B cell (primary cell): ENCODE measurements around the gene HOXD12. TPM values are rescaled to one million over a fixed set of nuclear protein-coding genes. Genes with fewer than 3 reads are reported as not detected.

Source experiments
- ATAC-seq: fragments of 200-7000 bp; cut with Tn5 transposase; one replicate; pipeline ENCODE4 v1.10.0; 2021; ENCODE audit warnings: low read depth, mild to moderate bottlenecking, moderate number of reproducible peaks, moderate library complexity
- CTCF ChIA-PET: fragments of 350-600 bp; sonication (Branson Sonifier 250); formaldehyde crosslinking; loops from one replicate; lab custom pipeline; 2021; ENCODE audit warnings: antibody characterized with exemption, inconsistent platforms; lab: Charles Lee
- POLR2A ChIA-PET: fragments of 350-600 bp; sonication (Branson Sonifier 250); formaldehyde crosslinking; loops from one replicate; lab custom pipeline; 2021; ENCODE audit warnings: antibody characterized with exemption; lab: Charles Lee
- DNase-seq: peaks from one replicate; pipeline ENCODE4 v3.0.0; 2013
- H2AFZ ChIP-seq: 2 replicates; pipeline ENCODE4 v1.6.1; 2012; ENCODE audit warnings: mild to moderate bottlenecking, low read depth, low read length; ENCODE audit not compliant: insufficient read depth, poor library complexity, severe bottlenecking
- H3K27ac ChIP-seq, 2 donors: 1 replicate in 1 of 2; 2 replicates in 1 of 2; pipeline ENCODE4 v1.5.1; 2012 to 2013; ENCODE audit warnings: low read length in 2 of 2, mild to moderate bottlenecking in 2 of 2, moderate library complexity in 1 of 2
- H3K27me3 ChIP-seq, 4 experiments: fragments of 200-600 bp in 1 of 4; sonication (generic) in 1 of 4; replicated peaks in 1 of 4; 1 replicate in 2 of 4; 2 replicates in 2 of 4; pipeline versions ENCODE4 v1.6.1 to v1.7.0; 2013 to 2016; ENCODE audit warnings: low read length in 3 of 4, mild to moderate bottlenecking in 2 of 4, mixed read lengths in 1 of 4, moderate library complexity in 1 of 4; ENCODE audit not compliant: insufficient read depth in 4 of 4, control insufficient read depth in 3 of 4; ENCODE audit errors: control extremely low read depth in 1 of 4
- H3K36me3 ChIP-seq, 2 experiments: replicated peaks in 1 of 2; 1 replicate in 1 of 2; 2 replicates in 1 of 2; pipeline versions ENCODE4 v1.6.1 to v1.7.1; 2013; ENCODE audit warnings: low read length in 1 of 2; ENCODE audit not compliant: insufficient read depth in 2 of 2, control insufficient read depth in 1 of 2; ENCODE audit errors: control extremely low read depth in 1 of 2, extremely low read depth in 1 of 2
- H3K4me1 ChIP-seq, 2 donors: fragments of 200-600 bp in 1 of 2; sonication (generic) in 1 of 2; 1 replicate in 1 of 2; 2 replicates in 1 of 2; pipeline versions ENCODE4 v1.5.1 to v1.6.1; 2013 to 2017; ENCODE audit warnings: low read length in 2 of 2; ENCODE audit not compliant: control insufficient read depth in 2 of 2, insufficient read depth in 2 of 2
- H3K4me2 ChIP-seq: replicated peaks from 2 replicates; pipeline ENCODE3; 2012; ENCODE audit warnings: mild to moderate bottlenecking, low read depth, low read length; ENCODE audit not compliant: poor library complexity, severe bottlenecking
- H3K4me3 ChIP-seq, 5 experiments: fragments of 200-600 bp in 1 of 5; sonication (generic) in 1 of 5; 1 replicate in 3 of 5; 2 replicates in 2 of 5; pipeline versions ENCODE4 v1.5.1 to v1.7.0; 2011 to 2016; ENCODE audit warnings: low read length in 4 of 5, mild to moderate bottlenecking in 4 of 5, low read depth in 2 of 5, control low read depth in 1 of 5, moderate library complexity in 1 of 5; ENCODE audit not compliant: insufficient read depth in 1 of 5; ENCODE audit errors: control extremely low read depth in 1 of 5, extremely low read depth in 1 of 5
- H3K79me2 ChIP-seq: fragments of 200-600 bp; sonication (generic); one replicate; pipeline ENCODE4 v1.6.0; 2016; ENCODE audit warnings: low read length; ENCODE audit not compliant: control insufficient read depth, insufficient read depth
- H3K9ac ChIP-seq: fragments of 200-600 bp; sonication (generic); 2 replicates; pipeline ENCODE4 v1.6.1; 2017; ENCODE audit warnings: mild to moderate bottlenecking, low read length, moderate library complexity
- H3K9me3 ChIP-seq, 3 donors: one replicate each; pipeline versions ENCODE4 v1.6.1 to v1.7.1; 2013; ENCODE audit warnings: low read length in 2 of 3; ENCODE audit not compliant: control insufficient read depth in 2 of 3, insufficient read depth in 1 of 3; ENCODE audit errors: control extremely low read depth in 1 of 3
- H4K20me1 ChIP-seq: 2 replicates; pipeline ENCODE4 v1.6.0; 2012; ENCODE audit warnings: mild to moderate bottlenecking, low read length; ENCODE audit not compliant: insufficient read depth, control insufficient read depth, poor library complexity, severe bottlenecking
- H3K27ac Mint-ChIP-seq: one replicate; pipeline ENCODE4 v1.8.0; 2021; ENCODE audit warnings: mixed read lengths
- H3K27me3 Mint-ChIP-seq: one replicate; pipeline ENCODE4 v1.8.0; 2021; ENCODE audit warnings: mixed read lengths
- H3K4me1 Mint-ChIP-seq: one replicate; pipeline ENCODE4 v1.8.0; 2021; ENCODE audit warnings: mixed read lengths
- H3K4me3 Mint-ChIP-seq: one replicate; pipeline ENCODE4 v1.8.0; 2021; ENCODE audit warnings: mixed read lengths
- H3K9me3 Mint-ChIP-seq: one replicate; pipeline ENCODE4 v1.8.0; 2022; ENCODE audit warnings: mixed read lengths; ENCODE audit not compliant: insufficient read depth
- CTCF ChIP-seq: fragments of 200-600 bp; IDR thresholded peaks from one replicate; pipeline ENCODE4 v1.8.0; 2022; ENCODE audit warnings: antibody characterized with exemption, mild to moderate bottlenecking
- EZH2 ChIP-seq: IDR thresholded peaks from 2 replicates; pipeline ENCODE4 v1.6.1; 2012; ENCODE audit warnings: borderline replicate concordance, low read depth, mild to moderate bottlenecking, moderate library complexity, low read length; ENCODE audit not compliant: insufficient read depth, poor library complexity, severe bottlenecking
- WGBS: methylation state at CpG from one replicate; pipeline ENCODE4 v1.1.5; 2013; ENCODE audit warnings: missing lambda C conversion rate; ENCODE audit not compliant: insufficient coverage; 5-methylcytosine and 5-hydroxymethylcytosine counted together
- intact Hi-C: fragments of 100-400 bp; cut with micrococcal nuclease; formaldehyde crosslinking; loops from one replicate; pipeline ENCODE4 v1.10.0; 2022
- polyA plus RNA-seq: library from polyadenylated mRNA; depleted of rRNA; stranded (reverse); fragments of >200 nt; gene quantifications from 2 replicates; pipeline ENCODE4 v1.2.3, GENCODE V29; 2012
- total RNA-seq, 2 donors: library from RNA; stranded (reverse); fragments of 120-200 nt in 1 of 2; gene quantifications; 1 replicate in 1 of 2; 2 replicates in 1 of 2; pipeline versions ENCODE4 v1.2.3 to v1.2.4, GENCODE V29; 2013 to 2022

Gene HOXD12
- total and polyA plus RNA-seq, 2 donors (not counting 1 experiment from before 2014, with no cell fraction given): not detected

DNA sequence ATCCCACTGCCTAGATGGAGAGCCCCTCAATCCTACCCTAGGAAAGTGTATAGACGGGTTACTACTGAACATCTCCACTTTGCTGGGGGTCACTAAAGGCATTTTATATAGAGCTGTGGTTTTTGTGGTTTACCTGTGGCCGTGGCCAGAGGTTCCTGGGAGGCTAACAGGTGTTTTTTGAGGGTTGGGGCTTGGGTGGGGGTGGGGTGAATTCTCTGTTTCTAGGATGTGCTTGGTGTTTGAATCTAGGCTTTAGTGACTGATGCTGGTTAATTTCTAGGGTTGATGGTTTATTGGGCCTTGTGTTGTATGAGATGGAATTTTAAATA is 37.6 kb downstream of the HOXD12 start:
- Histone ChIP-seq H2AFZ (no peak overlapping the region), H3K9ac (no peak overlapping the region), H4K20me1 (no peaks in the 10 kb centered on the region), H3K79me2 (no peaks in the 10 kb centered on the region), H3K27ac (no peak overlapping the region), H3K4me1 (peaks cover 25 to 45% of the 10 kb centered on the region in 2 donors), H3K4me2 (peak overlapping the region; percentile 43), H3K4me3 (no peak overlapping the region), H3K36me3 (no peaks in the 10 kb centered on the region), H3K27me3 (peaks cover 0 to 93% (median 79%) of the 10 kb centered on the region in 4 experiments), H3K9me3 (peaks cover 0 to 33% (median 6%) of the 10 kb centered on the region in 3 donors)
- Mint-ChIP-seq H3K9me3 (no peaks in the 10 kb centered on the region), H3K27ac (no peak overlapping the region), H3K4me1 (peaks cover 33% of the 10 kb centered on the region), H3K4me3 (no peak overlapping the region), H3K27me3 (peaks cover 84% of the 10 kb centered on the region)
- ATAC-seq: no peak
- CTCF ChIA-PET: interaction anchor here (2.4 kb wide), 1 partner anchor 10 kb away, joined by 15 read pairs; no protein-coding TSS in a partner anchor
- POLR2A ChIA-PET: no interaction called here
- TF ChIP-seq EZH2 (no peak), CTCF (no peak)
- DNase-seq: no peak
- intact Hi-C loops: no loop called here
- 0% methylated on average over 1 of the region's 2 CpGs for WGBS

DNA sequence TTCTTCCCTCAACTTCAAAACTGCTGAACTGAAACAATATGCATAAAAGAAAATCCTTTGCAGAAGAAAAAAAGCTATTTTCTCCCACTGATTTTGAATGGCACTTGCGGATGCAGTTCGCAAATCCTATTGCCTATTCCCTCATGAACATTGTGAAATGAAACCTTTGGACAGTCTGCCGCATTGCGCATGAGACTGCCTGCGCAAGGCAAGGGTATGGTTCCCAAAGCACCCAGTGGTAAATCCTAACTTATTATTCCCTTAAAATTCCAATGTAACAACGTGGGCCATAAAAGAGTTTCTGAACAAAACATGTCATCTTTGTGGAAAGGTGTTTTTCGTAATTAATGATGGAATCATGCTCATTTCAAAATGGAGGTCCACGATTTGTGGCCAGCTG is 38.3 kb downstream of the HOXD12 start:
- Histone ChIP-seq H3K4me1 (peaks cover 19 to 40% of the 10 kb centered on the region in 2 donors), H4K20me1 (no peaks in the 10 kb centered on the region), H2AFZ (no peak overlapping the region), H3K9me3 (peaks cover 0 to 33% (median 6%) of the 10 kb centered on the region in 3 donors), H3K4me3 (no peak overlapping the region), H3K27me3 (peaks cover 0 to 91% (median 75%) of the 10 kb centered on the region in 4 experiments), H3K27ac (no peak overlapping the region), H3K79me2 (no peaks in the 10 kb centered on the region), H3K36me3 (no peaks in the 10 kb centered on the region), H3K4me2 (no peak overlapping the region), H3K9ac (no peak overlapping the region)
- ATAC-seq (no peak), DNase-seq (no peak)
- POLR2A ChIA-PET: no interaction called here
- H3K27ac Mint-ChIP-seq: no peak overlapping the region
- TF ChIP-seq EZH2 (no peak), CTCF (no peak)
- peaks cover 28% of the 10 kb centered on the region for H3K4me1 Mint-ChIP-seq
- H3K27me3 Mint-ChIP-seq: peaks cover 82% of the 10 kb centered on the region
- no peaks in the 10 kb centered on the region for H3K9me3 Mint-ChIP-seq
- CTCF ChIA-PET: interaction anchor here (0.9 to 3.8 kb wide), 3 partner anchors 11 to 514 kb away, joined by 6 to 26 read pairs (median 15); no protein-coding TSS in a partner anchor
- intact Hi-C loops: no loop called here
- WGBS: 58% methylated on average over 4 of the region's 8 CpGs
- H3K4me3 Mint-ChIP-seq: no peak overlapping the region
